HEK293 (cell line): ENCODE data around the gene PRTFDC1.

Experiments used
- GFI1B ChIP-seq: fragments of 450-650 bp; formaldehyde crosslinking; IDR thresholded peaks from 2 replicates; pipeline ENCODE4 v1.5.1; 2016; ENCODE audit warnings: missing biosample characterization, missing genetic modification characterization
- MYNN ChIP-seq: fragments of 450-650 bp; formaldehyde crosslinking; IDR thresholded peaks from 2 replicates; pipeline ENCODE4 v1.5.1; 2016; ENCODE audit warnings: missing biosample characterization, missing genetic modification characterization, borderline replicate concordance
- SP2 ChIP-seq: fragments of 450-650 bp; formaldehyde crosslinking; IDR thresholded peaks from 2 replicates; pipeline ENCODE4 v1.5.1; 2016; ENCODE audit warnings: missing biosample characterization, missing genetic modification characterization
- TCF7L2 ChIP-seq: IDR thresholded peaks from 2 replicates; pipeline ENCODE4 v1.6.1; 2011; ENCODE audit warnings: low read depth, mild to moderate bottlenecking, inconsistent platforms, low read length, moderate library complexity, borderline replicate concordance
- ZNF121 ChIP-seq: fragments of 450-650 bp; formaldehyde crosslinking; IDR thresholded peaks from 2 replicates; pipeline ENCODE4 v1.5.1; 2016; ENCODE audit warnings: missing biosample characterization, missing genetic modification characterization
- ZNF211 ChIP-seq: fragments of 450-650 bp; formaldehyde crosslinking; IDR thresholded peaks from 2 replicates; pipeline ENCODE4 v1.5.1; 2016; ENCODE audit warnings: low read depth, missing biosample characterization, missing genetic modification characterization
- ZNF473 ChIP-seq: fragments of 450-650 bp; formaldehyde crosslinking; IDR thresholded peaks from 2 replicates; pipeline ENCODE4 v1.5.1; 2017; ENCODE audit warnings: missing biosample characterization, missing genetic modification characterization
- ZNF610 ChIP-seq: fragments of 450-650 bp; formaldehyde crosslinking; IDR thresholded peaks from 2 replicates; pipeline ENCODE4 v1.5.1; 2016; ENCODE audit warnings: missing biosample characterization, missing genetic modification characterization, borderline replicate concordance
- ZNF768 ChIP-seq: fragments of 450-650 bp; formaldehyde crosslinking; IDR thresholded peaks from 2 replicates; pipeline ENCODE4 v1.5.1; 2018; ENCODE audit warnings: missing biosample characterization, mild to moderate bottlenecking, missing genetic modification characterization
- ZNF776 ChIP-seq: fragments of 450-650 bp; formaldehyde crosslinking; IDR thresholded peaks from 2 replicates; pipeline ENCODE4 v1.5.0; 2017; ENCODE audit warnings: missing biosample characterization, missing genetic modification characterization, borderline replicate concordance
- TF ChIP-seq, protein P1 (sequence below): fragments of 450-650 bp; formaldehyde crosslinking; IDR thresholded peaks from 2 replicates; pipeline ENCODE4 v1.5.1; 2016; ENCODE audit warnings: missing biosample characterization, missing genetic modification characterization
- TF ChIP-seq, protein P2 (sequence below): sonication (generic); formaldehyde crosslinking; IDR thresholded peaks from 2 replicates; pipeline ENCODE4 v1.8.1; 2022; ENCODE audit warnings: mild to moderate bottlenecking, moderate library complexity, missing genetic modification reagents
- TF ChIP-seq, protein P3 (sequence below): fragments of 450-650 bp; formaldehyde crosslinking; IDR thresholded peaks from 2 replicates; pipeline ENCODE4 v1.5.1; 2016; ENCODE audit warnings: missing biosample characterization, missing genetic modification characterization, low read depth

DNA sequence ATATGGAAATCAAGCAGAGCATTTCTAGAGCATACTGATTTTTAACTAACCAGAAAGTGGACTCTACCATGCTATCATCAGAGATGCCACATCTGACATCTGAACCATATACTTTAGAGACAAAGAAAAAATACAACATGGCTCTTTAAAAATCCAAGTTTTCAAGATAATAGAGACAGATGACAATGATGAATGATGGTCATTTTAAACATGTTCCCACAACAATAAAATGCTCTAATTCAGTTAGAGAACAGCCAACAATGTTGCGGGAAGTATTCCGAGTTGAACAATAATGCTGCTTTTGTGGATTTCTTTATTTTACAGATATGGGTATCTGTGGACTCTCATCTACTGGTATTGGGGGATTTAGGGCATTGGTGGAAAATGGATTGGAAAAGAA is 52.8 kb downstream of the PRTFDC1 start:
- TF ChIP-seq TCF7L2 (no peak), ZNF776 (no peak), MYNN (tag by site-specific recombination) (no peak), ZNF211 (tag by site-specific recombination) (no peak), SP2 (no peak), ZNF768 (tag by site-specific recombination) (no peak), GFI1B (tag by site-specific recombination) (no peak), ZNF610 (tag by site-specific recombination) (no peak), ZNF121 (no peak), ZNF473 (tag by site-specific recombination) (no peak)
- TF ChIP-seq, protein P1, sequence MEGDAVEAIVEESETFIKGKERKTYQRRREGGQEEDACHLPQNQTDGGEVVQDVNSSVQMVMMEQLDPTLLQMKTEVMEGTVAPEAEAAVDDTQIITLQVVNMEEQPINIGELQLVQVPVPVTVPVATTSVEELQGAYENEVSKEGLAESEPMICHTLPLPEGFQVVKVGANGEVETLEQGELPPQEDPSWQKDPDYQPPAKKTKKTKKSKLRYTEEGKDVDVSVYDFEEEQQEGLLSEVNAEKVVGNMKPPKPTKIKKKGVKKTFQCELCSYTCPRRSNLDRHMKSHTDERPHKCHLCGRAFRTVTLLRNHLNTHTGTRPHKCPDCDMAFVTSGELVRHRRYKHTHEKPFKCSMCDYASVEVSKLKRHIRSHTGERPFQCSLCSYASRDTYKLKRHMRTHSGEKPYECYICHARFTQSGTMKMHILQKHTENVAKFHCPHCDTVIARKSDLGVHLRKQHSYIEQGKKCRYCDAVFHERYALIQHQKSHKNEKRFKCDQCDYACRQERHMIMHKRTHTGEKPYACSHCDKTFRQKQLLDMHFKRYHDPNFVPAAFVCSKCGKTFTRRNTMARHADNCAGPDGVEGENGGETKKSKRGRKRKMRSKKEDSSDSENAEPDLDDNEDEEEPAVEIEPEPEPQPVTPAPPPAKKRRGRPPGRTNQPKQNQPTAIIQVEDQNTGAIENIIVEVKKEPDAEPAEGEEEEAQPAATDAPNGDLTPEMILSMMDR (tag by site-specific recombination), result no peak
- TF ChIP-seq, protein P2, sequence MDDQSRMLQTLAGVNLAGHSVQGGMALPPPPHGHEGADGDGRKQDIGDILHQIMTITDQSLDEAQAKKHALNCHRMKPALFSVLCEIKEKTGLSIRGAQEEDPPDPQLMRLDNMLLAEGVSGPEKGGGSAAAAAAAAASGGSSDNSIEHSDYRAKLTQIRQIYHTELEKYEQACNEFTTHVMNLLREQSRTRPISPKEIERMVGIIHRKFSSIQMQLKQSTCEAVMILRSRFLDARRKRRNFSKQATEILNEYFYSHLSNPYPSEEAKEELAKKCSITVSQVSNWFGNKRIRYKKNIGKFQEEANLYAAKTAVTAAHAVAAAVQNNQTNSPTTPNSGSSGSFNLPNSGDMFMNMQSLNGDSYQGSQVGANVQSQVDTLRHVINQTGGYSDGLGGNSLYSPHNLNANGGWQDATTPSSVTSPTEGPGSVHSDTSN (CRISPR knock-in tag), result no peak
- TF ChIP-seq, protein P3, sequence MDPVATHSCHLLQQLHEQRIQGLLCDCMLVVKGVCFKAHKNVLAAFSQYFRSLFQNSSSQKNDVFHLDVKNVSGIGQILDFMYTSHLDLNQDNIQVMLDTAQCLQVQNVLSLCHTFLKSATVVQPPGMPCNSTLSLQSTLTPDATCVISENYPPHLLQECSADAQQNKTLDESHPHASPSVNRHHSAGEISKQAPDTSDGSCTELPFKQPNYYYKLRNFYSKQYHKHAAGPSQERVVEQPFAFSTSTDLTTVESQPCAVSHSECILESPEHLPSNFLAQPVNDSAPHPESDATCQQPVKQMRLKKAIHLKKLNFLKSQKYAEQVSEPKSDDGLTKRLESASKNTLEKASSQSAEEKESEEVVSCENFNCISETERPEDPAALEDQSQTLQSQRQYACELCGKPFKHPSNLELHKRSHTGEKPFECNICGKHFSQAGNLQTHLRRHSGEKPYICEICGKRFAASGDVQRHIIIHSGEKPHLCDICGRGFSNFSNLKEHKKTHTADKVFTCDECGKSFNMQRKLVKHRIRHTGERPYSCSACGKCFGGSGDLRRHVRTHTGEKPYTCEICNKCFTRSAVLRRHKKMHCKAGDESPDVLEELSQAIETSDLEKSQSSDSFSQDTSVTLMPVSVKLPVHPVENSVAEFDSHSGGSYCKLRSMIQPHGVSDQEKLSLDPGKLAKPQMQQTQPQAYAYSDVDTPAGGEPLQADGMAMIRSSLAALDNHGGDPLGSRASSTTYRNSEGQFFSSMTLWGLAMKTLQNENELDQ (tag by site-specific recombination), result no peak
